K562 (cell line): ENCODE data around the gene TRMT44. TPM values are rescaled to one million over a fixed set of nuclear protein-coding genes. Genes with fewer than 3 reads are reported as not detected.
A peak's percentile ranks its signal among the peaks of the same experiment; 100 is the strongest.

Source experiments
- ATAC-seq: fragments of 200-7000 bp; cut with Tn5 transposase; 3 replicates; pipeline ENCODE4 v1.9.1; 2020; ENCODE audit warnings: moderate library complexity
- BruUV-seq: library from RNA; stranded (reverse); fragments of 400-500 nt; replicated peaks from 2 replicates; lab custom pipeline; 2021; lab: Mats Ljungman, UMichigan
- CTCF ChIA-PET: fragments of 300-600 bp; formaldehyde crosslinking; extraction: SDS; loops from one replicate; lab custom pipeline; 2021; ENCODE audit warnings: low intra/inter-chr PET ratio; lab: Yijun Ruan, JAX
- POLR2A ChIA-PET: fragments of 300-600, 350-650 bp; sonication (Branson Sonifier 250); formaldehyde crosslinking; extraction: SDS; loops from one replicate; lab custom pipeline; 2021; ENCODE audit warnings: antibody characterized with exemption, inconsistent platforms; lab: Yijun Ruan, JAX
- DNase-seq, 4 experiments: peaks; one replicate each; pipeline versions ENCODE4 v3.0.0 to v3.0.0-alpha.2; 2011 to 2018; ENCODE audit warnings: low spot score in 3 of 4, mixed read lengths in 3 of 4; ENCODE audit errors: extremely low read depth in 1 of 4
- FAIRE-seq: peaks from 2 replicates; lab custom pipeline; 2011; peaks lifted over from hg19 to GRCh38; lab: Jason Lieb, UNC
- H2AFZ ChIP-seq: 2 replicates; pipeline ENCODE4 v1.6.0; 2011; ENCODE audit warnings: low read depth, low read length, control low read depth, inconsistent platforms
- H3K27ac ChIP-seq: fragments of 200-600 bp; 3 replicates; pipeline ENCODE4 v1.8.0; 2011; ENCODE audit warnings: low read depth, mild to moderate bottlenecking, control low read depth, inconsistent platforms, low read length, moderate library complexity, mixed read lengths; ENCODE audit errors: extremely low read depth
- H3K27me3 ChIP-seq, 2 experiments: fragments of 300-600 bp in 1 of 2; 2 replicates in 1 of 2; 3 replicates in 1 of 2; pipeline versions ENCODE4 v1.6.0 to v1.8.0; 2011; ENCODE audit warnings: inconsistent platforms in 2 of 2, low read length in 2 of 2, mild to moderate bottlenecking in 1 of 2, mixed read lengths in 1 of 2, moderate library complexity in 1 of 2; ENCODE audit not compliant: control insufficient read depth in 2 of 2, insufficient read depth in 2 of 2
- H3K36me3 ChIP-seq: fragments of 300-600 bp; 3 replicates; pipeline ENCODE4 v1.8.0; 2011; ENCODE audit warnings: mild to moderate bottlenecking, low read length, inconsistent platforms; ENCODE audit not compliant: control insufficient read depth, insufficient read depth
- H3K4me1 ChIP-seq, 2 experiments: fragments of 200-600 bp in 1 of 2; replicated peaks in 1 of 2; 2 replicates in 1 of 2; 3 replicates in 1 of 2; pipeline versions ENCODE4 v1.5.1 to v1.8.0; 2011; ENCODE audit warnings: inconsistent platforms in 2 of 2, low read length in 2 of 2, mild to moderate bottlenecking in 1 of 2, mixed read lengths in 1 of 2, moderate library complexity in 1 of 2; ENCODE audit not compliant: control insufficient read depth in 2 of 2, insufficient read depth in 2 of 2
- H3K4me2 ChIP-seq: 2 replicates; pipeline ENCODE4 v1.6.1; 2011; ENCODE audit warnings: low read length, control low read depth, inconsistent platforms, mixed read lengths; ENCODE audit not compliant: insufficient read depth
- H3K4me3 ChIP-seq: fragments of 200-600 bp; sonication (generic), shearing (Covaris generic); 2 replicates; pipeline ENCODE4 v1.5.1; 2016; ENCODE audit warnings: control low read depth, inconsistent platforms
- H3K79me2 ChIP-seq: fragments of 200-600 bp; 3 replicates; pipeline ENCODE4 v1.8.0; 2011; ENCODE audit warnings: low read length, inconsistent platforms; ENCODE audit not compliant: control insufficient read depth, insufficient read depth
- H3K9ac ChIP-seq, 2 experiments: 2 replicates each; pipeline versions ENCODE4 v1.6.0 to v1.6.1; 2011; ENCODE audit warnings: low read depth in 2 of 2, low read length in 2 of 2, control low read depth in 1 of 2, inconsistent platforms in 1 of 2, mild to moderate bottlenecking in 1 of 2, mixed read lengths in 1 of 2; ENCODE audit not compliant: insufficient read depth in 1 of 2
- H3K9me1 ChIP-seq: one replicate; pipeline ENCODE4 v1.6.0; 2011; ENCODE audit warnings: inconsistent platforms, mild to moderate bottlenecking, low read length, moderate library complexity; ENCODE audit not compliant: control insufficient read depth, insufficient read depth
- H3K9me3 ChIP-seq: replicated peaks from 2 replicates; pipeline ENCODE4 v1.5.1; 2011; ENCODE audit warnings: low read depth, low read length, inconsistent platforms; ENCODE audit not compliant: control insufficient read depth, insufficient read depth
- H4K20me1 ChIP-seq: replicated peaks from 2 replicates; pipeline ENCODE4 v1.6.1; 2011; ENCODE audit warnings: low read length, inconsistent platforms, mixed read lengths; ENCODE audit not compliant: control insufficient read depth, insufficient read depth
- ATF2 ChIP-seq: sonication (generic); formaldehyde crosslinking; IDR thresholded peaks from 2 replicates; pipeline ENCODE4 v1.8.1; 2022; ENCODE audit warnings: missing genetic modification reagents
- CBX1 ChIP-seq: sonication (generic); IDR thresholded peaks from 2 replicates; pipeline ENCODE4 v1.6.1; 2016; ENCODE audit warnings: antibody characterized with exemption, low read depth, mild to moderate bottlenecking
- HIVEP1 ChIP-seq: fragments of 250-450 bp; sonication (Bioruptor Pico); IDR thresholded peaks from 2 replicates; pipeline ENCODE4 v1.4.0; 2020; ENCODE audit warnings: mild to moderate bottlenecking
- JUN ChIP-seq, 2 experiments: sonication (generic) in 1 of 2; formaldehyde crosslinking in 1 of 2; IDR thresholded peaks; 2 replicates each; pipeline versions ENCODE4 v1.6.1 to v1.8.0; 2012 to 2022; ENCODE audit warnings: borderline replicate concordance in 2 of 2, mild to moderate bottlenecking in 2 of 2, improper control_type of control experiment in 1 of 2, low read depth in 1 of 2, low read length in 1 of 2, missing genetic modification reagents in 1 of 2
- KLF6 ChIP-seq: fragments of 250-450 bp; sonication (Bioruptor Pico); IDR thresholded peaks from 2 replicates; pipeline ENCODE4 v1.4.0; 2020; ENCODE audit warnings: mild to moderate bottlenecking, moderate library complexity, borderline replicate concordance
- PKNOX1 ChIP-seq: fragments of 450-650 bp; IDR thresholded peaks from 2 replicates; pipeline ENCODE4 v1.6.1; 2016
- STAT6 ChIP-seq: sonication (generic); formaldehyde crosslinking; IDR thresholded peaks from 2 replicates; pipeline ENCODE4 v1.8.1; 2023; ENCODE audit warnings: mild to moderate bottlenecking, missing genetic modification reagents
- ZEB2 ChIP-seq: fragments of 450-650 bp; IDR thresholded peaks from 2 replicates; pipeline ENCODE4 v1.6.1; 2016
- ZFP91 ChIP-seq: sonication (generic); formaldehyde crosslinking; IDR thresholded peaks from 2 replicates; pipeline ENCODE4 v1.8.0; 2022; ENCODE audit warnings: mild to moderate bottlenecking, missing genetic modification reagents
- ZNF280A ChIP-seq: fragments of 450-650 bp; IDR thresholded peaks from 2 replicates; pipeline ENCODE4 v1.6.1; 2018; ENCODE audit warnings: mild to moderate bottlenecking, low read depth; ENCODE audit not compliant: partially characterized antibody
- WGBS: fragments of 100-300 bp; shearing (Covaris generic); methylation state at CpG from one replicate; pipeline ENCODE4 v1.1.6; 2016; ENCODE audit warnings: low coverage, mixed read lengths; ENCODE audit not compliant: insufficient coverage; ENCODE audit errors: missing lambda C conversion rate; 5-methylcytosine and 5-hydroxymethylcytosine counted together
- in situ Hi-C: fragments of 300-500 bp; cut with MboI; formaldehyde crosslinking; loops from 4 replicates; pipeline ENCODE4 v1.15.0; 2018; ENCODE audit warnings: inconsistent platforms, mixed read lengths
- intact Hi-C: fragments of 100-400 bp; cut with micrococcal nuclease; formaldehyde crosslinking; loops from 2 replicates; pipeline ENCODE4 v1.14.2; 2022
- polyA plus RNA-seq, 8 experiments: library from polyadenylated mRNA; depleted of rRNA in 4 of 8; stranded (reverse) in 5 of 8; unstranded in 3 of 8; fragments of >200 nt; fragmentation: Nextera tagmentation in 2 of 8; fragmentation: Illumina TruSeq in 1 of 8; extraction: Ambion mirVana in 2 of 8; extraction: Trizol in 1 of 8; gene quantifications; 2 replicates each; pipeline versions ENCODE4 v1.2.1 to v1.2.3, GENCODE V29; 2011 to 2014; ENCODE audit warnings: inconsistent platforms in 1 of 8, missing spikeins in 1 of 8
- total RNA-seq, 7 experiments: library from RNA; depleted of rRNA in 6 of 7; stranded (reverse); fragments of >200 nt in 6 of 7; fragmentation: Illumina TruSeq in 2 of 7; extraction: Trizol in 2 of 7; gene quantifications; 2 replicates each; pipeline versions ENCODE4 v1.2.1 to v1.2.3, GENCODE V29; 2011 to 2021; ENCODE audit warnings: low replicate concordance in 1 of 7

Gene TRMT44
- total and polyA plus RNA-seq, 9 of the 15 experiments (the other 6 are each of a cell fraction or from before 2014, with no cell fraction given), result 1.2 to 18.6 (median 10.0) TPM

GRCh38 chr4:8439914-8440491, 574 bp upstream of the TRMT44 start:
- ATAC-seq, result peak; percentile 47
- peaks cover 84% of the 10 kb centered on the region for H3K79me2 ChIP-seq
- peaks cover 8 to 17% of the 10 kb centered on the region in 2 experiments; a peak in 4 of 5 replicates for H3K4me1 ChIP-seq
- H3K27me3 ChIP-seq, result no peaks in the 10 kb centered on the region
- H2AFZ ChIP-seq, result peak overlapping the region; percentile 98
- peak overlapping the region; percentile 97 for H3K4me3 ChIP-seq
- CTCF ChIA-PET, result no interaction called here
- TSS peak; percentile 83 for BruUV-seq
- peak overlapping the region; percentile 99 for H3K27ac ChIP-seq
- DNase-seq, result peak in 2 of 4 experiments; percentile 24 to 63
- 2% methylated on average over 12 of the region's 12 CpGs for WGBS
- POLR2A ChIA-PET, result interaction anchor here (1.3 to 2.3 kb wide), 4 partner anchors 11 to 29 kb away, joined by 3 to 7 read pairs (median 5); no protein-coding TSS in a partner anchor
- H3K36me3 ChIP-seq, result peaks cover 9% of the 10 kb centered on the region; the same call in 2 of the 3 replicates
- H4K20me1 ChIP-seq, result peaks cover 11% of the 10 kb centered on the region
- intact Hi-C loops (no loop called here), in situ Hi-C loops (no loop called here)
- no peaks in the 10 kb centered on the region for H3K9me1 ChIP-seq
- no peak for FAIRE-seq
- H3K9me3 ChIP-seq, result no peaks in the 10 kb centered on the region
- peak overlapping the region; percentile 97 to 99; a peak in 3 of 4 replicates for H3K9ac ChIP-seq
- peak overlapping the region; percentile 98 for H3K4me2 ChIP-seq
- TF ChIP-seq KLF6 (CRISPR knock-in tag), result no peak
- peak; percentile 56 for TF ChIP-seq ZNF280A
- 0 out of 2 replicates have a peak, but pooled peaks have one; percentile 48 for TF ChIP-seq STAT6
- no peak for TF ChIP-seq HIVEP1 (CRISPR knock-in tag)
- 0 out of 2 replicates have a peak, but pooled peaks have one; percentile 44 for TF ChIP-seq ATF2
- no peak for TF ChIP-seq ZFP91
- TF ChIP-seq JUN (IDR thresholded peaks at IDR 0.05; ENCODE audit: borderline replicate concordance, low read depth, low read length), result no peak
- 0 out of 2 replicates have a peak, but pooled peaks have one; percentile 11 for TF ChIP-seq JUN (CRISPR knock-in tag; IDR thresholded peaks at IDR 0.05; ENCODE audit: borderline replicate concordance)
- TF ChIP-seq CBX1, result 0 out of 2 replicates have a peak, but pooled peaks have one; percentile 47
- peak; percentile 66 for TF ChIP-seq PKNOX1
- 0 out of 2 replicates have a peak, but pooled peaks have one; percentile 41 for TF ChIP-seq ZEB2
